SK-N-MC (cell line): ENCODE measurements around the gene KRTAP10-10.

ENCODE experiments used
- EZH2 ChIP-seq: fragments of 200-600 bp; sonication (generic); IDR thresholded peaks from one replicate; pipeline ENCODE4 v1.6.1; 2017; ENCODE audit warnings: antibody characterized with exemption
- FOXP2 ChIP-seq: optimal IDR thresholded peaks from 2 replicates; pipeline ENCODE3; 2011; ENCODE audit warnings: mild to moderate bottlenecking, moderate library complexity; ENCODE audit not compliant: insufficient read depth; ENCODE audit errors: extremely low read length, control extremely low read depth
- POLR2AphosphoS5 ChIP-seq: IDR thresholded peaks from 2 replicates; pipeline ENCODE4 v1.6.1; 2012; ENCODE audit warnings: mild to moderate bottlenecking, low read depth, low read length, borderline replicate concordance

- TF ChIP-seq POLR2AphosphoS5, result no peak
- TF ChIP-seq EZH2, result no peak
- TF ChIP-seq FOXP2, result no peak
Measured at GRCh38 chr21:44603109-44603875, 33.9 kb upstream of the KRTAP10-10 start.
